PC-9 (cell line): ENCODE data around the gene CCDC137.

Source experiments
- CTCF ChIP-seq: fragments of 200-600 bp; sonication (generic); conservative IDR thresholded peaks from 2 replicates; pipeline ENCODE4 v1.6.1; 2017; ENCODE audit warnings: mixed run types, antibody characterized with exemption, mild to moderate bottlenecking, moderate library complexity
- EZH2 ChIP-seq: fragments of 200-600 bp; sonication (generic); IDR thresholded peaks from 2 replicates; pipeline ENCODE4 v1.8.0; 2017; ENCODE audit warnings: antibody characterized with exemption, low read depth

- TF ChIP-seq CTCF (no peak), EZH2 (no peak)
Measured at GRCh38 chr17:81648707-81649085, 17.8 kb upstream of the CCDC137 start.
